Liver (tissue), 3 donors: ENCODE measurements around the gene NFKBIB.

Source experiments
- ATF3 ChIP-seq: IDR thresholded peaks from 2 replicates; pipeline ENCODE4 v1.6.1; 2016; ENCODE audit warnings: antibody characterized with exemption
- CTCF ChIP-seq: fragments of 150-350 bp; IDR thresholded peaks from 2 replicates; pipeline ENCODE4 v1.5.1; 2017; ENCODE audit warnings: improper control_type of control experiment, low read depth, low read length; ENCODE audit not compliant: missing input control
- FOXA1 ChIP-seq: IDR thresholded peaks from 2 replicates; pipeline ENCODE4 v1.6.1; 2016; ENCODE audit warnings: antibody characterized with exemption
- GABPA ChIP-seq, 2 donors: IDR thresholded peaks in 1 of 2; conservative IDR thresholded peaks in 1 of 2; 2 replicates each; pipeline ENCODE4 v1.6.1; 2016; ENCODE audit warnings: antibody characterized with exemption in 2 of 2, mild to moderate bottlenecking in 1 of 2, moderate library complexity in 1 of 2
- HNF4G ChIP-seq: IDR thresholded peaks from 2 replicates; pipeline ENCODE4 v1.6.1; 2016; ENCODE audit warnings: antibody characterized with exemption
- JUND ChIP-seq, 2 donors: IDR thresholded peaks; 2 replicates each; pipeline ENCODE4 v1.6.1; 2016; ENCODE audit warnings: antibody characterized with exemption in 2 of 2
- RAD21 ChIP-seq, 2 donors: IDR thresholded peaks; 2 replicates each; pipeline ENCODE4 v1.6.1; 2016; ENCODE audit warnings: antibody characterized with exemption in 2 of 2, mild to moderate bottlenecking in 2 of 2
- RXRA ChIP-seq, 2 donors: IDR thresholded peaks; 2 replicates each; pipeline ENCODE4 v1.6.1; 2017 to 2018; ENCODE audit warnings: antibody characterized with exemption in 2 of 2, mild to moderate bottlenecking in 1 of 2
- SP1 ChIP-seq: IDR thresholded peaks from 2 replicates; pipeline ENCODE4 v1.6.1; 2018; ENCODE audit warnings: antibody characterized with exemption, mild to moderate bottlenecking
- TAF1 ChIP-seq: conservative IDR thresholded peaks from 2 replicates; pipeline ENCODE4 v1.6.1; 2016; ENCODE audit warnings: antibody characterized with exemption, mild to moderate bottlenecking
- YY1 ChIP-seq: IDR thresholded peaks from 2 replicates; pipeline ENCODE4 v1.6.1; 2016; ENCODE audit warnings: antibody characterized with exemption, mild to moderate bottlenecking
- TF ChIP-seq, protein P1 (sequence below): IDR thresholded peaks from 2 replicates; pipeline ENCODE4 v1.6.1; 2016; ENCODE audit warnings: antibody characterized with exemption
- TF ChIP-seq, protein P2 (sequence below): IDR thresholded peaks from 2 replicates; pipeline ENCODE4 v1.6.1; 2016; ENCODE audit warnings: antibody characterized with exemption, mild to moderate bottlenecking
- TF ChIP-seq, protein P3 (sequence below): IDR thresholded peaks from 2 replicates; pipeline ENCODE4 v1.6.1; 2016; ENCODE audit warnings: antibody characterized with exemption
- donor health status: healthy.
- donor health status: healthy.

- TF ChIP-seq SP1 (no peak), CTCF (no peak), GABPA (IDR thresholded peaks at IDR 0.05 in 1 of 2, conservative IDR thresholded peaks at IDR 0.05 in 1 of 2) (no peak), YY1 (no peak), RAD21 (IDR thresholded peaks at IDR 0.05) (no peak), JUND (IDR thresholded peaks at IDR 0.05) (no peak), RXRA (IDR thresholded peaks at IDR 0.05) (no peak), ATF3 (no peak), HNF4G (no peak), TAF1 (no peak), FOXA1 (no peak)
- TF ChIP-seq, protein P1, sequence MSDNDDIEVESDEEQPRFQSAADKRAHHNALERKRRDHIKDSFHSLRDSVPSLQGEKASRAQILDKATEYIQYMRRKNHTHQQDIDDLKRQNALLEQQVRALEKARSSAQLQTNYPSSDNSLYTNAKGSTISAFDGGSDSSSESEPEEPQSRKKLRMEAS: no peak
- TF ChIP-seq, protein P2, sequence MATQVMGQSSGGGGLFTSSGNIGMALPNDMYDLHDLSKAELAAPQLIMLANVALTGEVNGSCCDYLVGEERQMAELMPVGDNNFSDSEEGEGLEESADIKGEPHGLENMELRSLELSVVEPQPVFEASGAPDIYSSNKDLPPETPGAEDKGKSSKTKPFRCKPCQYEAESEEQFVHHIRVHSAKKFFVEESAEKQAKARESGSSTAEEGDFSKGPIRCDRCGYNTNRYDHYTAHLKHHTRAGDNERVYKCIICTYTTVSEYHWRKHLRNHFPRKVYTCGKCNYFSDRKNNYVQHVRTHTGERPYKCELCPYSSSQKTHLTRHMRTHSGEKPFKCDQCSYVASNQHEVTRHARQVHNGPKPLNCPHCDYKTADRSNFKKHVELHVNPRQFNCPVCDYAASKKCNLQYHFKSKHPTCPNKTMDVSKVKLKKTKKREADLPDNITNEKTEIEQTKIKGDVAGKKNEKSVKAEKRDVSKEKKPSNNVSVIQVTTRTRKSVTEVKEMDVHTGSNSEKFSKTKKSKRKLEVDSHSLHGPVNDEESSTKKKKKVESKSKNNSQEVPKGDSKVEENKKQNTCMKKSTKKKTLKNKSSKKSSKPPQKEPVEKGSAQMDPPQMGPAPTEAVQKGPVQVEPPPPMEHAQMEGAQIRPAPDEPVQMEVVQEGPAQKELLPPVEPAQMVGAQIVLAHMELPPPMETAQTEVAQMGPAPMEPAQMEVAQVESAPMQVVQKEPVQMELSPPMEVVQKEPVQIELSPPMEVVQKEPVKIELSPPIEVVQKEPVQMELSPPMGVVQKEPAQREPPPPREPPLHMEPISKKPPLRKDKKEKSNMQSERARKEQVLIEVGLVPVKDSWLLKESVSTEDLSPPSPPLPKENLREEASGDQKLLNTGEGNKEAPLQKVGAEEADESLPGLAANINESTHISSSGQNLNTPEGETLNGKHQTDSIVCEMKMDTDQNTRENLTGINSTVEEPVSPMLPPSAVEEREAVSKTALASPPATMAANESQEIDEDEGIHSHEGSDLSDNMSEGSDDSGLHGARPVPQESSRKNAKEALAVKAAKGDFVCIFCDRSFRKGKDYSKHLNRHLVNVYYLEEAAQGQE: no peak
- TF ChIP-seq, protein P3, sequence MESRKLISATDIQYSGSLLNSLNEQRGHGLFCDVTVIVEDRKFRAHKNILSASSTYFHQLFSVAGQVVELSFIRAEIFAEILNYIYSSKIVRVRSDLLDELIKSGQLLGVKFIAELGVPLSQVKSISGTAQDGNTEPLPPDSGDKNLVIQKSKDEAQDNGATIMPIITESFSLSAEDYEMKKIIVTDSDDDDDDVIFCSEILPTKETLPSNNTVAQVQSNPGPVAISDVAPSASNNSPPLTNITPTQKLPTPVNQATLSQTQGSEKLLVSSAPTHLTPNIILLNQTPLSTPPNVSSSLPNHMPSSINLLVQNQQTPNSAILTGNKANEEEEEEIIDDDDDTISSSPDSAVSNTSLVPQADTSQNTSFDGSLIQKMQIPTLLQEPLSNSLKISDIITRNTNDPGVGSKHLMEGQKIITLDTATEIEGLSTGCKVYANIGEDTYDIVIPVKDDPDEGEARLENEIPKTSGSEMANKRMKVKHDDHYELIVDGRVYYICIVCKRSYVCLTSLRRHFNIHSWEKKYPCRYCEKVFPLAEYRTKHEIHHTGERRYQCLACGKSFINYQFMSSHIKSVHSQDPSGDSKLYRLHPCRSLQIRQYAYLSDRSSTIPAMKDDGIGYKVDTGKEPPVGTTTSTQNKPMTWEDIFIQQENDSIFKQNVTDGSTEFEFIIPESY: no peak
These were observed 31.2 kb upstream of the NFKBIB start for GRCh38 chr19:38868551-38868950.
